ENCODE measurements around the gene CD58. TPM values are rescaled to one million over a fixed set of nuclear protein-coding genes. Genes with fewer than 3 reads are reported as not detected.
A peak's percentile ranks its signal among the peaks of the same experiment; 100 is the strongest.

The CD58 gene
- total RNA-seq, 2 experiments from 2014 or later: 12.4 to 16.0 TPM

- Mint-ChIP-seq H3K36me3 (ENCODE audit: low read depth) (peaks cover 1% of the 10 kb centered on the region), H3K9me3 (ENCODE audit: low read depth) (no peaks in the 10 kb centered on the region), H3K27ac (no peak overlapping the region), H3K27me3 (no peaks in the 10 kb centered on the region), H3K4me3 (no peak overlapping the region), H3K4me1 (peaks cover 36% of the 10 kb centered on the region)
- DNase-seq (no peak), ATAC-seq (no peak)
- ChIA-PET CTCF (interaction anchor here (0.7 kb wide), 1 partner anchor 19 kb away, joined by 3 read pairs; no protein-coding TSS in a partner anchor), POLR2A (no interaction called here)
- intact Hi-C loops (cut with DNase I, micrococcal nuclease): loop anchor here (5.0 to 10.0 kb wide), 3 partner anchors 544 to 874 kb away; partner anchors contain the start of genes TTF2 (in 2 of the 2) and VANGL1 (in 1 of the 2)
Observed at GRCh38 chr1:116518400-116518799, 52.4 kb downstream of the CD58 start.

GRCh38 chr1:116516631-116517030, 54.2 kb downstream of the CD58 start:
- intact Hi-C loops (cut with DNase I, micrococcal nuclease): loop anchor here (5.0 to 10.0 kb wide), 3 partner anchors 546 to 872 kb away; partner anchors contain the start of genes TTF2 (in 2 of the 2) and VANGL1 (in 1 of the 2)
- DNase-seq (no peak), ATAC-seq (no peak)
- POLR2A ChIA-PET: no interaction called here
- H3K4me1 Mint-ChIP-seq: peaks cover 47% of the 10 kb centered on the region
- H3K27me3 Mint-ChIP-seq: no peaks in the 10 kb centered on the region
- H3K4me3 Mint-ChIP-seq: no peak overlapping the region
- CTCF ChIA-PET: no interaction called here
- no peaks in the 10 kb centered on the region for H3K9me3 Mint-ChIP-seq (ENCODE audit: low read depth)
- H3K27ac Mint-ChIP-seq: no peak overlapping the region
- peaks cover 4% of the 10 kb centered on the region for H3K36me3 Mint-ChIP-seq (ENCODE audit: low read depth)

GRCh38 chr1:116515702-116516101, 55.1 kb downstream of the CD58 start:
- Mint-ChIP-seq H3K27me3 (no peaks in the 10 kb centered on the region), H3K4me3 (peak overlapping the region; percentile 39), H3K27ac (peak overlapping the region; percentile 85), H3K9me3 (ENCODE audit: low read depth) (no peaks in the 10 kb centered on the region), H3K36me3 (ENCODE audit: low read depth) (peaks cover 5% of the 10 kb centered on the region), H3K4me1 (peaks cover 53% of the 10 kb centered on the region)
- DNase-seq (peak; percentile 35), ATAC-seq (no peak)
- CTCF ChIA-PET: interaction anchor here (0.6 to 2.7 kb wide), 8 partner anchors 11 to 157 kb away, joined by 3 to 12 read pairs (median 6); no protein-coding TSS in a partner anchor
- POLR2A ChIA-PET: interaction anchor here (1.3 to 1.6 kb wide), 3 partner anchors 12 to 248 kb away, joined by 9 to 15 read pairs (median 14); no protein-coding TSS in a partner anchor
- intact Hi-C loops (cut with DNase I, micrococcal nuclease): loop anchor here (1.0 to 10.0 kb wide), 11 partner anchors 11 to 871 kb away; partner anchors contain the start of genes TTF2 (in 2 of the 2), CD58 (in 1 of the 2) and VANGL1 (in 1 of the 2)

- ATAC-seq (peak; percentile 94), DNase-seq (peak; percentile 78)
- ChIA-PET POLR2A (interaction anchor here (0.7 to 1.6 kb wide), 7 partner anchors 11 to 258 kb away, joined by 3 to 15 read pairs (median 6); no protein-coding TSS in a partner anchor), CTCF (interaction anchor here (0.6 to 2.7 kb wide), 11 partner anchors 9 to 158 kb away, joined by 3 to 12 read pairs (median 6); no protein-coding TSS in a partner anchor)
- Mint-ChIP-seq H3K27ac (peak overlapping the region; percentile 85), H3K4me1 (peaks cover 56% of the 10 kb centered on the region), H3K9me3 (ENCODE audit: low read depth) (no peaks in the 10 kb centered on the region), H3K4me3 (peak overlapping the region; percentile 39), H3K27me3 (no peaks in the 10 kb centered on the region), H3K36me3 (ENCODE audit: low read depth) (peaks cover 7% of the 10 kb centered on the region)
- intact Hi-C loops (cut with DNase I, micrococcal nuclease): loop anchor here (1.0 to 10.0 kb wide), 12 partner anchors 11 to 870 kb away; partner anchors contain the start of genes TTF2 (in 2 of the 2), CD58 (in 1 of the 2), IGSF3 (in 1 of the 2) and VANGL1 (in 1 of the 2)
Observed at GRCh38 chr1:116514708-116515525, 55.9 kb downstream of the CD58 start.

- Mint-ChIP-seq H3K9me3 (ENCODE audit: low read depth) (no peaks in the 10 kb centered on the region), H3K4me3 (no peak overlapping the region), H3K27me3 (no peaks in the 10 kb centered on the region), H3K4me1 (peaks cover 63% of the 10 kb centered on the region), H3K27ac (no peak overlapping the region), H3K36me3 (ENCODE audit: low read depth) (peaks cover 7% of the 10 kb centered on the region)
- ATAC-seq (no peak), DNase-seq (no peak)
- ChIA-PET POLR2A (interaction anchor here (1.6 kb wide), 1 partner anchor 10 kb away, joined by 14 read pairs; no protein-coding TSS in a partner anchor), CTCF (interaction anchor here (1.5 to 2.7 kb wide), 3 partner anchors 12 to 375 kb away, joined by 3 to 12 read pairs (median 7); no protein-coding TSS in a partner anchor)
- intact Hi-C loops (cut with DNase I, micrococcal nuclease): loop anchor here (2.0 to 10.0 kb wide), 6 partner anchors 27 to 869 kb away; partner anchors contain the start of genes IGSF3 (in 1 of the 2), TTF2 (in 1 of the 2) and VANGL1 (in 1 of the 2)
Observed at GRCh38 chr1:116513956-116514355, 56.9 kb downstream of the CD58 start.

GRCh38 chr1:116511459-116512019, 59.3 kb downstream of the CD58 start:
- Mint-ChIP-seq H3K27me3 (no peaks in the 10 kb centered on the region), H3K4me1 (peaks cover 68% of the 10 kb centered on the region), H3K9me3 (ENCODE audit: low read depth) (no peaks in the 10 kb centered on the region), H3K4me3 (no peak overlapping the region), H3K27ac (no peak overlapping the region), H3K36me3 (ENCODE audit: low read depth) (peaks cover 7% of the 10 kb centered on the region)
- ATAC-seq (no peak), DNase-seq (no peak)
- POLR2A ChIA-PET: no interaction called here
- CTCF ChIA-PET: interaction anchor here (0.6 to 2.0 kb wide), 2 partner anchors 9 to 12 kb away, joined by 3 to 8 read pairs; no protein-coding TSS in a partner anchor
- intact Hi-C loops (cut with DNase I, micrococcal nuclease): loop anchor here (5.0 to 10.0 kb wide), 3 partner anchors 156 to 867 kb away; partner anchors contain the start of genes IGSF3 (in 1 of the 2), TTF2 (in 1 of the 2) and VANGL1 (in 1 of the 2)

- H3K4me3 Mint-ChIP-seq: no peak overlapping the region
- POLR2A ChIA-PET: no interaction called here
- DNase-seq (peak; percentile 25), ATAC-seq (no peak)
- H3K9me3 Mint-ChIP-seq (ENCODE audit: low read depth): no peaks in the 10 kb centered on the region
- H3K36me3 Mint-ChIP-seq (ENCODE audit: low read depth): peaks cover 7% of the 10 kb centered on the region
- intact Hi-C loops (cut with DNase I, micrococcal nuclease): loop anchor here (5.0 to 10.0 kb wide), 3 partner anchors 157 to 866 kb away; partner anchors contain the start of genes IGSF3 (in 1 of the 2), TTF2 (in 1 of the 2) and VANGL1 (in 1 of the 2)
- CTCF ChIA-PET: no interaction called here
- H3K27ac Mint-ChIP-seq: peak overlapping the region; percentile 35
- no peaks in the 10 kb centered on the region for H3K27me3 Mint-ChIP-seq
- peaks cover 66% of the 10 kb centered on the region for H3K4me1 Mint-ChIP-seq
Observed at GRCh38 chr1:116510361-116510760, 60.5 kb downstream of the CD58 start.

- POLR2A ChIA-PET: no interaction called here
- ATAC-seq: peak; percentile 56
- H3K27ac Mint-ChIP-seq: peak overlapping the region; percentile 78
Observed at GRCh38 chr1:116508984-116509980, 61.5 kb downstream of the CD58 start.

GRCh38 chr1:116508085-116508983, 62.5 kb downstream of the CD58 start:
- ChIA-PET CTCF (interaction anchor here (0.6 to 2.4 kb wide), 5 partner anchors 9 to 617 kb away, joined by 3 to 10 read pairs (median 3); partner anchors contain the start of gene TTF2), POLR2A (interaction anchor here (0.6 kb wide), 1 partner anchor 423 kb away, joined by 3 read pairs; no protein-coding TSS in a partner anchor)
- H3K27ac Mint-ChIP-seq: peak overlapping the region; percentile 69
- H3K36me3 Mint-ChIP-seq (ENCODE audit: low read depth): peaks cover 6% of the 10 kb centered on the region
- no peaks in the 10 kb centered on the region for H3K9me3 Mint-ChIP-seq (ENCODE audit: low read depth)
- peaks cover 71% of the 10 kb centered on the region for H3K4me1 Mint-ChIP-seq
- no peaks in the 10 kb centered on the region for H3K27me3 Mint-ChIP-seq
- peak; percentile 17 for ATAC-seq
- intact Hi-C loops (cut with DNase I, micrococcal nuclease): loop anchor here (1.0 to 5.0 kb wide), 2 partner anchors 49 to 130 kb away; no protein-coding TSS in a partner anchor
- peak; percentile 33 for DNase-seq
- H3K4me3 Mint-ChIP-seq: no peak overlapping the region

More at GRCh38 chr1:116508984-116509980, 61.5 kb downstream of the CD58 start:
- DNase-seq: peak; percentile 68
- intact Hi-C loops (cut with DNase I, micrococcal nuclease): loop anchor here (1.0 to 5.0 kb wide), 3 partner anchors 47 to 131 kb away; no protein-coding TSS in a partner anchor
- no peaks in the 10 kb centered on the region for H3K9me3 Mint-ChIP-seq (ENCODE audit: low read depth)
- CTCF ChIA-PET: interaction anchor here (0.6 to 2.4 kb wide), 4 partner anchors 10 to 551 kb away, joined by 3 to 10 read pairs (median 4); partner anchors contain the start of gene TTF2
- H3K4me1 Mint-ChIP-seq: peaks cover 67% of the 10 kb centered on the region
- no peaks in the 10 kb centered on the region for H3K27me3 Mint-ChIP-seq
- H3K4me3 Mint-ChIP-seq: no peak overlapping the region
- peaks cover 6% of the 10 kb centered on the region for H3K36me3 Mint-ChIP-seq (ENCODE audit: low read depth)

All from activated CD4-positive, alpha-beta T cell treated with anti-CD3 and anti-CD28 coated beads for 36 hours (primary cell).